Activated naive CD8-positive, alpha-beta T cell treated with anti-CD3 and anti-CD28 coated beads, Interleukin-2, amount 50 U/mL, for 24 hours (primary cell): ENCODE measurements around the gene CYSLTR1.

Experiments used
- ATAC-seq: fragments of 150-1000 bp; cut with Tn5 transposase; one replicate; pipeline ENCODE4 v1.10.0; 2021
- DNase-seq: peaks from one replicate; pipeline ENCODE4 v3.0.0; 2021
- H3K27ac Mint-ChIP-seq: one replicate; pipeline ENCODE4 v1.8.0; 2021; ENCODE audit warnings: mild to moderate bottlenecking, mixed read lengths
- H3K27me3 Mint-ChIP-seq: one replicate; pipeline ENCODE4 v1.8.0; 2021; ENCODE audit warnings: mixed read lengths
- H3K36me3 Mint-ChIP-seq: one replicate; pipeline ENCODE4 v1.8.0; 2021; ENCODE audit warnings: low read depth, mixed read lengths
- H3K4me1 Mint-ChIP-seq: one replicate; pipeline ENCODE4 v1.8.0; 2021; ENCODE audit warnings: mixed read lengths
- H3K4me3 Mint-ChIP-seq: one replicate; pipeline ENCODE4 v1.8.0; 2021; ENCODE audit warnings: mild to moderate bottlenecking, moderate library complexity, mixed read lengths
- H3K9me3 Mint-ChIP-seq: one replicate; pipeline ENCODE4 v1.8.0; 2021; ENCODE audit warnings: mixed read lengths

The CYSLTR1 gene, protein sequence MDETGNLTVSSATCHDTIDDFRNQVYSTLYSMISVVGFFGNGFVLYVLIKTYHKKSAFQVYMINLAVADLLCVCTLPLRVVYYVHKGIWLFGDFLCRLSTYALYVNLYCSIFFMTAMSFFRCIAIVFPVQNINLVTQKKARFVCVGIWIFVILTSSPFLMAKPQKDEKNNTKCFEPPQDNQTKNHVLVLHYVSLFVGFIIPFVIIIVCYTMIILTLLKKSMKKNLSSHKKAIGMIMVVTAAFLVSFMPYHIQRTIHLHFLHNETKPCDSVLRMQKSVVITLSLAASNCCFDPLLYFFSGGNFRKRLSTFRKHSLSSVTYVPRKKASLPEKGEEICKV

DNA sequence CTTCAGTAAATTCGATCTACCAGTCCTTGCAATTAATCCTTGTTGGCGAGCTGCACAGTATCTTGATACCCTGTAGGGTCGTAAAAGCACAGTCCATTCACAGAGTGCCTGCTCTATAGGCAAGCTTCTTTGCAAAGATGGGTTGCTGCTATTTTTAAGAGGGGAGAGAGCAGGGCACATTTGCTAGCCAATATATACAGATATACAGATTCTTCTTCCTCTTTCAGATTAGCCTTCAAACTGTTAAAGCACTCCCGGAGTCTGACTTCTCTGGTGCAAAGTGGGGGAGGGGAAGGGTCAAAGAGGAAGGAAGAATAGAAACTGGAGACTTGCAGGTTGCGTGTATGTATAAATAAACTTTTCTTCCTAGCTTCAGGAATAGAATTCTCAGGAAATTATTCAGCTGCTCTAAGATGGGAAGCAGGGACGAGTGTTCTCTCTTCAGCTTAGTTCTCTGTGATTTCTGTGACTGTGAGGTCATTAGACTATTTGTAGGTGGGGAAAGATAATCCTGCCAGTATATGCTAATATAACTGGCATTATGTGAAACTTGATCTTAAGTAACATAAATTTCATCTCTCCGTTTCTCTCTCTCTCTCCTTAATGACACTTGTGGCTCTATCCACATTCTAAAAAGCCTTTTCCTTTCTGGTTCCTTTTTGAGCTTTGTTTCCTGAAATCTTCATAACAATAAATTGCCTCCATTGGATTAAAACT is at the start of gene CYSLTR1:
TSS of gene CYSLTR1 (minus strand) at position 242 of the 717 bp plus-strand sequence. CDS start 53,865 bp downstream, outside the sequence.
- H3K27me3 Mint-ChIP-seq = no peaks in the 10 kb centered on the region
- H3K27ac Mint-ChIP-seq = peak within 1 kb of the TSS; percentile 54
- H3K9me3 Mint-ChIP-seq = no peaks in the 10 kb centered on the region
- H3K4me1 Mint-ChIP-seq = peaks cover 59% of the 10 kb centered on the region
- H3K4me3 Mint-ChIP-seq = peak within 1 kb of the TSS; percentile 67
- no peak for DNase-seq
- no peak for ATAC-seq
- H3K36me3 Mint-ChIP-seq = no peaks in the 10 kb centered on the region

DNA sequence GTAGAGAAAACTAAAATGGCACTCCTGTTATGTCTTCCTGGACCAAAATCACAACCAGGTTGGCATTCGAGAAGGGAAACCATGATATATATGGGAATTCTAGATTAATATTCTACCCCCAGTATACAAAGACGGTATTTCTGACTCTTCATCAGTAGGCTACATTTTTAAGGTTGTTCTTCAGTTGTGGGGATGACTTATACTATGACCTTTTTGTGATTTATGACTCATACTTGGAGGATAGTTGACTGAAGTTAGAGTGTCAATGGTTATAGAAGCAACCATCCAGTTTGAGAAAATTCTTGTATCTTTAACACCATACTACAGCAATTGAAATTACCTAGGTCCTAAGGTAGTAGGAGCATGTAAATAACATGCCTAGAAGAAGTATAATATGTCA is 49.8 kb upstream of the CYSLTR1 start:
- Mint-ChIP-seq H3K9me3 (peaks cover 14% of the 10 kb centered on the region), H3K27me3 (no peaks in the 10 kb centered on the region), H3K36me3 (peaks cover 4% of the 10 kb centered on the region), H3K27ac (no peak overlapping the region), H3K4me3 (no peak overlapping the region), H3K4me1 (peaks cover 33% of the 10 kb centered on the region)
- ATAC-seq = peak; percentile 93
- DNase-seq = no peak

DNA sequence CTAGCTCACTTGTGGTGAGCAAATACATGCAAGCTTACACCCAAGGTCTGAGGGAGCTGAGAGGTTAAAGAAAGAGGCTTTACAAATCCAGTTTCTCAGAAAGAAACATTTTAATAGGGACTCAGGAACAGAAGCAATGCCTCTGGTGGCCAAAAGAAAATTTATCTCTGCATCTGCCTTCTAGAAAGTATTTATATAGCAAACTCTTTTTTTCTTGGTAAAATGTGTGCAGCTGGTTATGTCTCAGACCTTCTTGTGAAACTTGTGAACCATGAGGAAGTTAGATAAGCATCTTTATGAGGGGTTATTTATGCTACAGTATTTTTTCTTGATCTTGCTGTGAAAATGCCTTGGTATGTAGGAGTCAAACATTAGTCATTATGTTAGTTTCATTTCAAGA is 48.5 kb upstream of the CYSLTR1 start:
- no peaks in the 10 kb centered on the region for H3K27me3 Mint-ChIP-seq
- H3K4me1 Mint-ChIP-seq = peaks cover 38% of the 10 kb centered on the region
- H3K27ac Mint-ChIP-seq = peak overlapping the region; percentile 39
- peaks cover 6% of the 10 kb centered on the region for H3K36me3 Mint-ChIP-seq
- peaks cover 27% of the 10 kb centered on the region for H3K9me3 Mint-ChIP-seq
- ATAC-seq (peak; percentile 69), DNase-seq (no peak)
- no peak overlapping the region for H3K4me3 Mint-ChIP-seq

DNA sequence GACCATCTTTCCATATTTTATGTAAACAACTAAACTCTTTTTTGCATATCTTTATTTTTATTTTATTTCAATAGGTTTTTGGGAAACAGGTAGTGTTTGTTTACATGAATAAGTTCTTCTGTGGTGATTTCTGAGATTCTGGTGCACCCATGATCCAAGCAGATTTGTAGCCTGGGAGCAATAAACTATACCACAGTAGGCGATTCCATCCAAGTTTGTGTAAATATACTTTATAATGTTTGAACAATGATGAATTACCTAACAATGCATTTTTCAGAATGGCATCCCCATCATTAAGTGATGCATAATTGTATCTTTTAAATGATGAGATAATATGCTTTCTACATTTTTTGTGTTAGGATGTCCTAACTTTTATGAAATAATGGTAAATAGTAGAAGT is 39.2 kb upstream of the CYSLTR1 start:
- Mint-ChIP-seq H3K4me1 (peaks cover 3% of the 10 kb centered on the region), H3K27ac (no peak overlapping the region), H3K36me3 (no peaks in the 10 kb centered on the region), H3K27me3 (no peaks in the 10 kb centered on the region), H3K9me3 (peaks cover 11% of the 10 kb centered on the region), H3K4me3 (no peak overlapping the region)
- DNase-seq (no peak), ATAC-seq (no peak)

DNA sequence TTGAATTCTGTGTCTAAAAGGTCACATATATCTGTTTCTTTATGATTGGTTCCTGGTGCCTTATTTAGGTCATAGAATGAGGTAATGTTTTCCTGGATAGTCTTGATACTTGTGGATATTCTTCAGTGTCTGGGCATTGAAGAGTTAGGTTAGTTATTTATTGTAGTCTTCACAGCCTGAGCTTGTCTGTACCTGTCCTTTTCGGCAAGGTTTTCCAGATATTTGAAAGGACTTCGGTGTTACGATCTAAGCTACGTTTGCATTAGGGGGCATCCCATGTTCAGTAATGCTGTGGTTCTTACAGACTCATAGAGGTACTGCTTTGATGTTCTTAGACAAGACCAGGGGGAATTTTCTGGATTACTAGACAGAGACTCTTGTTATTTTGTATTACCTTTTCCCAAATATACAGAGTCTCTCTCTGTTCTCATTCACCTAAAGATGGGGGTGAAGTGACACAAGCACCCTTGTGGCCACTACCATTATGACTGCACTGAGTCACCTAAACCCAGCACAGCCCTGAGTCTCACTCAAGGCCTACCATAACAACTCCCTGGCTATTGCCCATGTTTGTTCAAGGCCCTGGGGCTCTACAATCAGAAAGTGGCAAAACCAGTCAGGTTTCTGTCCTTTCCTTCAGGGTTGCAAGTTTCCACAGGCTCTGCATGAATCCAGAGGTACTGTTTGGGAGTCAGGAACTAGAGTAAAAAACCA is 30.1 kb upstream of the CYSLTR1 start:
- Mint-ChIP-seq H3K9me3 (peaks cover 3% of the 10 kb centered on the region), H3K27ac (no peak overlapping the region), H3K4me3 (no peak overlapping the region), H3K36me3 (no peaks in the 10 kb centered on the region), H3K4me1 (peaks cover 2% of the 10 kb centered on the region), H3K27me3 (no peaks in the 10 kb centered on the region)
- ATAC-seq (no peak), DNase-seq (no peak)

DNA sequence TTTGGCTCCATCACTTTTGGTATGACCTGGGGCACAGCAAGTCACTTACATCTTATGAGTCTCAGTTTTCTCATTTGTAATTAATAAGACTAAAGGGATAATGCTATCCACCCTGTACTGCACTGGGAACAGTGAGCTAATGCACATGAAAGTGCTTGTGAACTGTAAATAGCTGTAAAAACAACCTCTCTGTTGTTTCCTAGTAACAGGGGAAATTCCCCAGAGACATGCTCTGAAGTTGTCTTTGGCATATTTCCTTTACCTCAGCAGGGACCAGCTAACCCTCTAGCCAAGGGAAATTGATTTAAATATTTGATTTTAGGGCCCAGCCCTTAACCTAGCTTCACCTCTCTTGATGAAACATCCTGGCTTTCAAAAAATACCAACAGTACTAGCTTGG is 6.1 kb upstream of the CYSLTR1 start:
- DNase-seq = no peak
- H3K27ac Mint-ChIP-seq = no peak overlapping the region
- H3K27me3 Mint-ChIP-seq = no peaks in the 10 kb centered on the region
- H3K4me1 Mint-ChIP-seq = peaks cover 54% of the 10 kb centered on the region
- no peak overlapping the region for H3K4me3 Mint-ChIP-seq
- peaks cover 1% of the 10 kb centered on the region for H3K9me3 Mint-ChIP-seq
- no peaks in the 10 kb centered on the region for H3K36me3 Mint-ChIP-seq
- peak; percentile 46 for ATAC-seq

- no peaks in the 10 kb centered on the region for H3K27me3 Mint-ChIP-seq
- H3K27ac Mint-ChIP-seq = peak overlapping the region; percentile 64
- H3K9me3 Mint-ChIP-seq = no peaks in the 10 kb centered on the region
- H3K36me3 Mint-ChIP-seq = no peaks in the 10 kb centered on the region
- H3K4me3 Mint-ChIP-seq = no peak overlapping the region
- peaks cover 65% of the 10 kb centered on the region for H3K4me1 Mint-ChIP-seq
- no peak for DNase-seq
- peak; percentile 39 for ATAC-seq
These were observed 4.3 kb upstream of the CYSLTR1 start for GRCh38 chrX:78331708-78332107.

- Mint-ChIP-seq H3K4me3 (no peak overlapping the region), H3K9me3 (no peaks in the 10 kb centered on the region), H3K27ac (no peak overlapping the region), H3K4me1 (peaks cover 67% of the 10 kb centered on the region), H3K36me3 (no peaks in the 10 kb centered on the region), H3K27me3 (no peaks in the 10 kb centered on the region)
- ATAC-seq = peak; percentile 34
- no peak for DNase-seq
These were observed 3.1 kb upstream of the CYSLTR1 start for GRCh38 chrX:78330540-78330939.

GRCh38 chrX:78330068-78330467 is 2.7 kb upstream of the CYSLTR1 start:
- no peaks in the 10 kb centered on the region for H3K9me3 Mint-ChIP-seq
- ATAC-seq = no peak
- peaks cover 64% of the 10 kb centered on the region for H3K4me1 Mint-ChIP-seq
- H3K36me3 Mint-ChIP-seq = no peaks in the 10 kb centered on the region
- H3K27me3 Mint-ChIP-seq = no peaks in the 10 kb centered on the region
- peak overlapping the region; percentile 19 for H3K27ac Mint-ChIP-seq
- no peak overlapping the region for H3K4me3 Mint-ChIP-seq
- no peak for DNase-seq

DNA sequence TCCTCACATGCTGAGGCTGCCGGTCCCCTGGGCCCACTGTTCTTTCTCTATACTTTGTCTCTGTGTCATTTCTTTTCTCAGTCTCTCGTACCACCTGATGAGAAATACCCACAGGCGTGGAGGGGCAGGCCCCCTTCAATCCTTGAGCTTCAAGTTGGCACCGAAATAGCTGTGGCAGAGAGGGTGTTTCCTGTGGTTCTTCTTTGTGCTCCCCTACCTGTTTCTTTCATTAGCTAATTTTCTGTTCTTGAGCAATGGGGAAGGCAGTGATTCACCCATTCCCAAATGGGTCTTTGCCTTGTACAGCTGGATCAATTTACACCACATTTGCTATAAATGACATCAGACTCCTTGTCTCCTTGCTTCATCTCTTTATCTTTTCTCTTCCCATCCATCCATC is 2.1 kb upstream of the CYSLTR1 start:
- H3K27me3 Mint-ChIP-seq = no peaks in the 10 kb centered on the region
- no peaks in the 10 kb centered on the region for H3K36me3 Mint-ChIP-seq
- H3K4me3 Mint-ChIP-seq = peak overlapping the region; percentile 58
- ATAC-seq (peak; percentile 33), DNase-seq (no peak)
- no peaks in the 10 kb centered on the region for H3K9me3 Mint-ChIP-seq
- peak overlapping the region; percentile 76 for H3K27ac Mint-ChIP-seq
- H3K4me1 Mint-ChIP-seq = peaks cover 59% of the 10 kb centered on the region

DNA sequence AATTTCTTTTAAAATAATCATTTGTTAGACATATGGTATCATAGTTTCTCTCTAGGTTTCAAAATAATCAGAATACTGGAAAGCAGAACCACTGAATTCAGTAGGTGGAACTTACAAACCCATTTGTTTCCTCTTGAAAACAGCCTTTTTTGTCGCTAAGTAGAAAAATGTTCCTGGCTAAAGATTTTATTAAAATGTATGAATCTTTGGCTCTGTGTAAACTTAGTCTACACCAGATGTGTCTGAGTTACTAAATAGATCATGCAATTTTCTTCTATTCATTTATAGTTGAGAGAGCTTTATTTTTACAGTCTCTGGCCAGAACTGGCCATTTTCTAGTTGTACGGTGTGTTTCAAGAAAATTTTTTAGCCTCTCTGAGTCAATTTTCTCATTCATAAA is 1.0 kb downstream of the CYSLTR1 start:
- ATAC-seq (no peak), DNase-seq (no peak)
- H3K27me3 Mint-ChIP-seq = no peaks in the 10 kb centered on the region
- no peaks in the 10 kb centered on the region for H3K36me3 Mint-ChIP-seq
- H3K27ac Mint-ChIP-seq = no peak overlapping the region
- peak overlapping the region; percentile 67 for H3K4me3 Mint-ChIP-seq
- no peaks in the 10 kb centered on the region for H3K9me3 Mint-ChIP-seq
- H3K4me1 Mint-ChIP-seq = peaks cover 62% of the 10 kb centered on the region

DNA sequence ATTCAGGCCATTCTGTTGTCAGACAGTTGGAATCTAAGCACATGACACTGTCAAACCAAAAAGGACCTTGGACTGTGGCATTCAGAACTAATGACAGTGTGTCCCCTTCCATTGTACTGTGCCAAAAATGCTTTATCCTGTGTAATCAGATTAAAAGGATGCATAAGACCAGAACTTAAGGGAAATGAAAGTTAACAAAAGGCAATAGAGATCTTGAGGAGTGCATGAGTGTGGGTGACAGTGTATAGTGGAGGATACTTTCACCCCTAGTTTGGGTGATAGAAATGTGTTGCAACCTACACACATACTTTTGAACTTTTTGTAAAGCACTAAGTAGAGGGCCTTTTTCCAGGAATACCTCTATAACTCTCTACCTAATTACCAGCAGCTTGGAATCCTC is 4.5 kb downstream of the CYSLTR1 start:
- no peak for ATAC-seq
- Mint-ChIP-seq H3K27me3 (no peaks in the 10 kb centered on the region), H3K27ac (peak overlapping the region; percentile 22), H3K36me3 (no peaks in the 10 kb centered on the region), H3K4me1 (peaks cover 42% of the 10 kb centered on the region), H3K9me3 (peaks cover 6% of the 10 kb centered on the region), H3K4me3 (no peak overlapping the region)
- DNase-seq = no peak

- Mint-ChIP-seq H3K4me1 (peaks cover 34% of the 10 kb centered on the region), H3K9me3 (peaks cover 6% of the 10 kb centered on the region), H3K36me3 (no peaks in the 10 kb centered on the region), H3K27ac (no peak overlapping the region), H3K27me3 (no peaks in the 10 kb centered on the region), H3K4me3 (peak overlapping the region; percentile 42)
- DNase-seq (peak; percentile 14), ATAC-seq (peak; percentile 80)
These were observed 5.6 kb downstream of the CYSLTR1 start for GRCh38 chrX:78321809-78322208.

GRCh38 chrX:78316265-78316664 is 11.1 kb downstream of the CYSLTR1 start:
- no peaks in the 10 kb centered on the region for H3K27me3 Mint-ChIP-seq
- H3K4me1 Mint-ChIP-seq = peaks cover 37% of the 10 kb centered on the region
- no peak for DNase-seq
- H3K36me3 Mint-ChIP-seq = no peaks in the 10 kb centered on the region
- no peak overlapping the region for H3K27ac Mint-ChIP-seq
- H3K9me3 Mint-ChIP-seq = peaks cover 6% of the 10 kb centered on the region
- no peak overlapping the region for H3K4me3 Mint-ChIP-seq
- no peak for ATAC-seq

GRCh38 chrX:78315745-78316144 is 11.7 kb downstream of the CYSLTR1 start:
- no peak overlapping the region for H3K27ac Mint-ChIP-seq
- H3K4me1 Mint-ChIP-seq = peaks cover 32% of the 10 kb centered on the region
- peaks cover under 1% of the 10 kb centered on the region for H3K9me3 Mint-ChIP-seq
- H3K4me3 Mint-ChIP-seq = no peak overlapping the region
- H3K36me3 Mint-ChIP-seq = no peaks in the 10 kb centered on the region
- no peaks in the 10 kb centered on the region for H3K27me3 Mint-ChIP-seq
- no peak for ATAC-seq
- DNase-seq = no peak
